Muscle layer of colon (tissue), 2 donors: Measurements from ENCODE around the gene MAMSTR.

Source experiments
- H3K27ac ChIP-seq: one replicate; pipeline ENCODE4 v1.7.0; 2013; ENCODE audit warnings: low read depth, mild to moderate bottlenecking, low read length, moderate library complexity
- H3K27me3 ChIP-seq, 2 donors: one replicate each; pipeline ENCODE4 v1.7.0; 2013; ENCODE audit warnings: low read length in 2 of 2, mild to moderate bottlenecking in 2 of 2; ENCODE audit not compliant: insufficient read depth in 2 of 2, control insufficient read depth in 1 of 2
- H3K36me3 ChIP-seq: one replicate; pipeline ENCODE4 v1.7.0; 2013; ENCODE audit warnings: mild to moderate bottlenecking, low read length; ENCODE audit not compliant: insufficient read depth
- H3K4me1 ChIP-seq: one replicate; pipeline ENCODE4 v1.7.0; 2013; ENCODE audit warnings: mild to moderate bottlenecking, low read length; ENCODE audit not compliant: insufficient read depth
- H3K4me3 ChIP-seq, 2 donors: one replicate each; pipeline ENCODE4 v1.7.0; 2013; ENCODE audit warnings: low read length in 2 of 2, low read depth in 1 of 2, mild to moderate bottlenecking in 1 of 2, moderate library complexity in 1 of 2
- H3K9ac ChIP-seq: one replicate; pipeline ENCODE4 v1.7.0; 2013; ENCODE audit warnings: low read length
- H3K9me3 ChIP-seq: one replicate; pipeline ENCODE4 v1.7.0; 2013; ENCODE audit warnings: mild to moderate bottlenecking, low read length
- donor health status: abdominal sarcoma.
- donor health status: Adenocarcinoma of cecum.

MAMSTR gene

GRCh38 chr19:48668332-48668731, 51.2 kb downstream of the MAMSTR start:
- no peak overlapping the region for H3K4me3 ChIP-seq
- no peaks in the 10 kb centered on the region for H3K27me3 ChIP-seq
- H3K9ac ChIP-seq = no peak overlapping the region
- H3K4me1 ChIP-seq = no peaks in the 10 kb centered on the region
- H3K9me3 ChIP-seq = no peaks in the 10 kb centered on the region
- no peaks in the 10 kb centered on the region for H3K36me3 ChIP-seq
- no peak overlapping the region for H3K27ac ChIP-seq

DNA sequence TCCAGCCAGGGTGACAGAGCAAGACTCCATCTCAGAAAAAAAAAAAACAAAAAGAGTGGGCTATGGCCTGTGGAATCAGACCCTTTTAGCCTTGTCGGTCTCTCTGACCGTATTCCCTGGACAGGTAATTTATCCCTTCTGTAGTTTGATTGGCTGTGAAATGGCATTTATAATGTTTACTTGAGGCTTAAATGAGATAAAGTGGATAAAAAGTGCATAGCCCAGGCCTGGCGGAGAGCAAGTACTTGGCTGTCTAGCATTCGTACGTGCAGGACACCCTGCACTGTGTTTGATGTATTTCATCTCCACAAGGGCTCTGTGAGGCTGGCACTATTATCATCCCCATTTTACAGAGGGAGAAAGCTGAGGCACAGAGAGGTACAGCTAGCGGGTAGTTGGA, 53.7 kb downstream of the MAMSTR start:
- Histone ChIP-seq H3K4me1 (no peaks in the 10 kb centered on the region), H3K27ac (no peak overlapping the region), H3K9me3 (no peaks in the 10 kb centered on the region), H3K36me3 (no peaks in the 10 kb centered on the region), H3K27me3 (no peaks in the 10 kb centered on the region), H3K9ac (no peak overlapping the region), H3K4me3 (no peak overlapping the region)

- H3K4me3 ChIP-seq = no peak overlapping the region
- no peak overlapping the region for H3K27ac ChIP-seq
- H3K36me3 ChIP-seq = no peaks in the 10 kb centered on the region
- no peaks in the 10 kb centered on the region for H3K27me3 ChIP-seq
- H3K4me1 ChIP-seq = no peaks in the 10 kb centered on the region
- no peak overlapping the region for H3K9ac ChIP-seq
- H3K9me3 ChIP-seq = no peaks in the 10 kb centered on the region
These were observed 55.0 kb downstream of the MAMSTR start for GRCh38 chr19:48664476-48664875.

GRCh38 chr19:48663667-48664066, 55.9 kb downstream of the MAMSTR start:
- Histone ChIP-seq H3K9ac (no peak overlapping the region), H3K4me1 (no peaks in the 10 kb centered on the region), H3K4me3 (no peak overlapping the region), H3K27me3 (no peaks in the 10 kb centered on the region), H3K27ac (no peak overlapping the region), H3K36me3 (no peaks in the 10 kb centered on the region), H3K9me3 (no peaks in the 10 kb centered on the region)
